HEK293 (cell line): ENCODE results near the gene SCAANT1.

ENCODE experiments used
- CTCF ChIA-PET: fragments of 350-600 bp; formaldehyde crosslinking; extraction: SDS; loops from one replicate; lab custom pipeline; 2021; ENCODE audit warnings: antibody characterized with exemption; lab: Yijun Ruan, JAX
- POLR2A ChIA-PET: fragments of 300-600 bp; formaldehyde crosslinking; extraction: SDS; loops from one replicate; lab custom pipeline; 2020; ENCODE audit warnings: antibody characterized with exemption, inconsistent platforms; lab: Yijun Ruan, JAX
- H3K27ac ChIP-seq: fragments of 200-500 bp; sonication (Bioruptor generic); 2 replicates; pipeline ENCODE4 v1.5.1; 2014; ENCODE audit warnings: low read depth, low read length, control low read depth, inconsistent platforms; ENCODE audit errors: extremely low read depth
- H3K36me3 ChIP-seq, 2 experiments: fragments of 200-500 bp in 1 of 2; sonication (Bioruptor generic) in 1 of 2; 1 replicate in 1 of 2; 2 replicates in 1 of 2; pipeline ENCODE4 v1.5.1; 2014 to 2017; ENCODE audit warnings: inconsistent platforms in 2 of 2, low read length in 2 of 2; ENCODE audit not compliant: control insufficient read depth in 2 of 2, insufficient read depth in 1 of 2
- H3K4me1 ChIP-seq: fragments of 200-500 bp; sonication (Bioruptor generic); 2 replicates; pipeline ENCODE4 v1.5.1; 2014; ENCODE audit warnings: mild to moderate bottlenecking, low read length, inconsistent platforms; ENCODE audit not compliant: control insufficient read depth, insufficient read depth
- H3K4me3 ChIP-seq: 2 replicates; pipeline ENCODE4 v1.5.1; 2011; ENCODE audit warnings: low read depth, mild to moderate bottlenecking, control low read depth, low read length, moderate library complexity
- H3K9me3 ChIP-seq: fragments of 200-500 bp; sonication (Bioruptor generic); 2 replicates; pipeline ENCODE4 v1.5.1; 2014; ENCODE audit warnings: low read depth, low read length, inconsistent platforms; ENCODE audit not compliant: control insufficient read depth, insufficient read depth
- BCL11B ChIP-seq: fragments of 450-650 bp; formaldehyde crosslinking; IDR thresholded peaks from 2 replicates; pipeline ENCODE4 v1.5.1; 2016; ENCODE audit warnings: low read depth, missing biosample characterization, missing genetic modification characterization
- EGR2 ChIP-seq: fragments of 450-650 bp; formaldehyde crosslinking; IDR thresholded peaks from 2 replicates; pipeline ENCODE4 v1.5.1; 2016; ENCODE audit warnings: low read depth, missing biosample characterization, missing genetic modification characterization
- SALL2 ChIP-seq: fragments of 450-650 bp; formaldehyde crosslinking; IDR thresholded peaks from 2 replicates; pipeline ENCODE4 v1.5.0; 2017; ENCODE audit warnings: missing biosample characterization, mild to moderate bottlenecking, missing genetic modification characterization, borderline replicate concordance
- SP7 ChIP-seq: fragments of 450-650 bp; formaldehyde crosslinking; IDR thresholded peaks from 2 replicates; pipeline ENCODE4 v1.5.1; 2016; ENCODE audit warnings: missing biosample characterization, missing genetic modification characterization
- TCF7L2 ChIP-seq: IDR thresholded peaks from 2 replicates; pipeline ENCODE4 v1.6.1; 2011; ENCODE audit warnings: low read depth, mild to moderate bottlenecking, inconsistent platforms, low read length, moderate library complexity, borderline replicate concordance
- ZBTB17 ChIP-seq: fragments of 450-650 bp; formaldehyde crosslinking; IDR thresholded peaks from 2 replicates; pipeline ENCODE4 v1.5.1; 2016; ENCODE audit warnings: missing biosample characterization, missing genetic modification characterization
- ZNF239 ChIP-seq: fragments of 450-650 bp; formaldehyde crosslinking; IDR thresholded peaks from 2 replicates; pipeline ENCODE4 v1.5.1; 2016; ENCODE audit warnings: missing biosample characterization, missing genetic modification characterization
- ZNF302 ChIP-seq: fragments of 450-650 bp; formaldehyde crosslinking; IDR thresholded peaks from 2 replicates; pipeline ENCODE4 v1.5.1; 2016; ENCODE audit warnings: missing biosample characterization, missing genetic modification characterization, low read depth
- ZNF354C ChIP-seq: fragments of 450-650 bp; formaldehyde crosslinking; IDR thresholded peaks from 2 replicates; pipeline ENCODE4 v1.5.1; 2016; ENCODE audit warnings: missing biosample characterization, missing genetic modification characterization, low read depth, borderline replicate concordance
- ZNF521 ChIP-seq: fragments of 450-650 bp; formaldehyde crosslinking; IDR thresholded peaks from 2 replicates; pipeline ENCODE4 v1.5.1; 2017; ENCODE audit warnings: missing biosample characterization, mild to moderate bottlenecking, missing genetic modification characterization
- ZNF548 ChIP-seq: fragments of 450-650 bp; formaldehyde crosslinking; IDR thresholded peaks from 2 replicates; pipeline ENCODE4 v1.5.1; 2016; ENCODE audit warnings: missing biosample characterization, missing genetic modification characterization
- ZNF561 ChIP-seq: fragments of 450-650 bp; IDR thresholded peaks from 2 replicates; pipeline ENCODE4 v1.5.1; 2018; ENCODE audit warnings: missing biosample characterization, missing genetic modification characterization, borderline replicate concordance
- ZNF596 ChIP-seq: fragments of 450-650 bp; IDR thresholded peaks from 2 replicates; pipeline ENCODE4 v1.5.0; 2018; ENCODE audit warnings: missing biosample characterization, mild to moderate bottlenecking, missing genetic modification characterization, moderate library complexity
- ZNF610 ChIP-seq: fragments of 450-650 bp; formaldehyde crosslinking; IDR thresholded peaks from 2 replicates; pipeline ENCODE4 v1.5.1; 2016; ENCODE audit warnings: missing biosample characterization, missing genetic modification characterization, borderline replicate concordance
- ZNF626 ChIP-seq: fragments of 450-650 bp; sonication (Bioruptor Pico); formaldehyde crosslinking; IDR thresholded peaks from 2 replicates; pipeline ENCODE4 v1.5.1; 2018; ENCODE audit warnings: missing biosample characterization, missing genetic modification characterization, inconsistent platforms
- ZNF670 ChIP-seq: fragments of 450-650 bp; formaldehyde crosslinking; IDR thresholded peaks from 2 replicates; pipeline ENCODE4 v1.5.1; 2016; ENCODE audit warnings: missing biosample characterization, missing genetic modification characterization, low read depth
- ZNF837 ChIP-seq: fragments of 450-650 bp; formaldehyde crosslinking; IDR thresholded peaks from 2 replicates; pipeline ENCODE4 v1.5.1; 2016; ENCODE audit warnings: missing biosample characterization, missing genetic modification characterization
- TF ChIP-seq, protein P1 (sequence below): fragments of 450-650 bp; formaldehyde crosslinking; IDR thresholded peaks from 2 replicates; pipeline ENCODE4 v1.5.1; 2016; ENCODE audit warnings: missing biosample characterization, missing genetic modification characterization, low read depth
- TF ChIP-seq, protein P2 (sequence below): fragments of 450-650 bp; formaldehyde crosslinking; IDR thresholded peaks from 2 replicates; pipeline ENCODE4 v1.5.1; 2017; ENCODE audit warnings: missing biosample characterization, missing genetic modification characterization
- TF ChIP-seq, protein P3 (sequence below): fragments of 450-650 bp; formaldehyde crosslinking; IDR thresholded peaks from 2 replicates; pipeline ENCODE4 v1.5.1; 2017; ENCODE audit warnings: missing biosample characterization, missing genetic modification characterization
- TF ChIP-seq, protein P4 (sequence below): fragments of 450-650 bp; formaldehyde crosslinking; IDR thresholded peaks from 2 replicates; pipeline ENCODE4 v1.5.1; 2016; ENCODE audit warnings: missing biosample characterization, missing genetic modification characterization
- TF ChIP-seq, protein P5 (sequence below): fragments of 450-650 bp; formaldehyde crosslinking; IDR thresholded peaks from 2 replicates; pipeline ENCODE4 v1.5.1; 2016; ENCODE audit warnings: missing biosample characterization, missing genetic modification characterization
- TF ChIP-seq, protein P6 (sequence below): fragments of 450-650 bp; formaldehyde crosslinking; IDR thresholded peaks from 2 replicates; pipeline ENCODE4 v1.5.1; 2016; ENCODE audit warnings: missing biosample characterization, missing genetic modification characterization

The SCAANT1 gene

DNA sequence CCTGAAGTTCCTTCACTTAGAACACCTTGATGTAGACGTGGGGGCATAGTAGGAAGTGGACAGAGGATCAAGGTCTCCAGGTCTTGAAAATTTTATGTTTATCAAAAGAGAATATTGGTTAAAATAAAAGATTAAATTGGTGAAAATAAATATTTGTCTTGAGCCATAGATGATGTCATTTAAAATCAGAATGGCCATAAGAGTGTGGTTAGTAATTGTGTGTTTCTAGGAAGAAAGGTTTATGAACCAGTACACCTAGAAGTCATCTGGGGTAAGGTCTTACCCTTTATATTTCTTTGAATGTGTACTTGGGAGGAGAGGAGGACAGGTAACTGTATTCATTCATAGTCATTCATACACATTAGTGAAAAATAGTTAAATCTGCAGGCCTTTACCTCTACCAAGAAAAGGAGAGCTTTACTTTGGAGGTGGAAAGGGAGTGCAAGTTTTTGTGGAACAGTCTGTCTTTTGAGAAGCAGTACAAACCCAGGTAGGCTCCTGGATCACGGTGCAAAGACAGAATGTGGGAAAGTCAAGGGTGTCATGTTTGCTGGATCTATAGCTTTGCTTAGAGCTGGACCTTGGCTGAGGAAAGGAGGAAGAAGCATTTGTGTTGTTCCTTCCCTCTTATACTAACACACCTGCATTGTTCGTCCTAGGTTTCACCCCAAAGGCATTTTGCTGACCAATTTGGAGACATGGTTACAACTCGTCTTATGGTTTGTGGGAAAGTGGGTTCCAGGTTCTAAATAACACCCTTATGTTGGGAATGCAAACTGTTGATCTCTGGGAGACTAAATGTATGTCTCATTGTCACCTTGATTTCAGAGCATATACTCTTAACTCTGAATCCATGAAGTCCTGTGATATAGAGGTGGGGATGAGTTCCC is 6.2 kb downstream of the SCAANT1 start:
- TF ChIP-seq, protein P1, sequence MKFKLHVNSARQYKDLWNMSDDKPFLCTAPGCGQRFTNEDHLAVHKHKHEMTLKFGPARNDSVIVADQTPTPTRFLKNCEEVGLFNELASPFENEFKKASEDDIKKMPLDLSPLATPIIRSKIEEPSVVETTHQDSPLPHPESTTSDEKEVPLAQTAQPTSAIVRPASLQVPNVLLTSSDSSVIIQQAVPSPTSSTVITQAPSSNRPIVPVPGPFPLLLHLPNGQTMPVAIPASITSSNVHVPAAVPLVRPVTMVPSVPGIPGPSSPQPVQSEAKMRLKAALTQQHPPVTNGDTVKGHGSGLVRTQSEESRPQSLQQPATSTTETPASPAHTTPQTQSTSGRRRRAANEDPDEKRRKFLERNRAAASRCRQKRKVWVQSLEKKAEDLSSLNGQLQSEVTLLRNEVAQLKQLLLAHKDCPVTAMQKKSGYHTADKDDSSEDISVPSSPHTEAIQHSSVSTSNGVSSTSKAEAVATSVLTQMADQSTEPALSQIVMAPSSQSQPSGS (tag by site-specific recombination), result peak; percentile 41; the same call in 1 of the 2 replicates
- TF ChIP-seq ZNF670 (tag by site-specific recombination), result no peak
- TF ChIP-seq, all 188 proteins: peak for 1
- Histone ChIP-seq H3K36me3 (no peaks in the 10 kb centered on the region), H3K4me1 (no peaks in the 10 kb centered on the region; the same call in 1 of the 2 replicates), H3K9me3 (no peaks in the 10 kb centered on the region), H3K27ac (no peak overlapping the region), H3K4me3 (no peak overlapping the region)
- POLR2A ChIA-PET, result no interaction called here
- CTCF ChIA-PET, result no interaction called here

DNA sequence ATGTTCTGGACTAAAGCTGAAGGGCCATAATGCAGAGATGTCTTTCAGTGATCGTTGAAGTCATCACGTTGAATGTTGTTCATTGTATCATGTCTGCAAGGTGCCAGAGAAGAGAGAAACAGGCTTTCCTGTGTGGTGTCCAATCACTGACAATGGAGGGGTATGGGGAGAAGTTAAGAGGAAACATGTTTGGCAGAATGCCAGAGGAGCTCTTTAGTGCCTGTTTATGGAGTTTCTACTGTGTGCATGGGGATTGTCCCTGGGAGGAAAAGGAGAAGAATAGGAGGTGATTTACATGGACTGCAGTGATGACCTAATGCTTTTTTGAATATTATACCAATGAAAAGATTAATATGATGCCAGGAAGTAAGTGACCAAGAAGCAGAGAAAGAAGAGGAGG is 11.7 kb downstream of the SCAANT1 start:
- H3K27ac ChIP-seq, result no peak overlapping the region
- POLR2A ChIA-PET, result no interaction called here
- H3K4me3 ChIP-seq, result no peak overlapping the region
- CTCF ChIA-PET, result no interaction called here
- H3K4me1 ChIP-seq, result no peaks in the 10 kb centered on the region; the same call in none of the 2 replicates
- H3K36me3 ChIP-seq, result peaks cover 0 to 3% of the 10 kb centered on the region in 2 experiments; a peak in 1 of 3 replicates
- H3K9me3 ChIP-seq, result no peaks in the 10 kb centered on the region
- TF ChIP-seq SALL2 (tag by site-specific recombination), result no peak
- TF ChIP-seq, protein P2, sequence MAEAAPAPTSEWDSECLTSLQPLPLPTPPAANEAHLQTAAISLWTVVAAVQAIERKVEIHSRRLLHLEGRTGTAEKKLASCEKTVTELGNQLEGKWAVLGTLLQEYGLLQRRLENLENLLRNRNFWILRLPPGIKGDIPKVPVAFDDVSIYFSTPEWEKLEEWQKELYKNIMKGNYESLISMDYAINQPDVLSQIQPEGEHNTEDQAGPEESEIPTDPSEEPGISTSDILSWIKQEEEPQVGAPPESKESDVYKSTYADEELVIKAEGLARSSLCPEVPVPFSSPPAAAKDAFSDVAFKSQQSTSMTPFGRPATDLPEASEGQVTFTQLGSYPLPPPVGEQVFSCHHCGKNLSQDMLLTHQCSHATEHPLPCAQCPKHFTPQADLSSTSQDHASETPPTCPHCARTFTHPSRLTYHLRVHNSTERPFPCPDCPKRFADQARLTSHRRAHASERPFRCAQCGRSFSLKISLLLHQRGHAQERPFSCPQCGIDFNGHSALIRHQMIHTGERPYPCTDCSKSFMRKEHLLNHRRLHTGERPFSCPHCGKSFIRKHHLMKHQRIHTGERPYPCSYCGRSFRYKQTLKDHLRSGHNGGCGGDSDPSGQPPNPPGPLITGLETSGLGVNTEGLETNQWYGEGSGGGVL, result no peak; the same call in 1 of the 2 replicates
- TF ChIP-seq, protein P3, sequence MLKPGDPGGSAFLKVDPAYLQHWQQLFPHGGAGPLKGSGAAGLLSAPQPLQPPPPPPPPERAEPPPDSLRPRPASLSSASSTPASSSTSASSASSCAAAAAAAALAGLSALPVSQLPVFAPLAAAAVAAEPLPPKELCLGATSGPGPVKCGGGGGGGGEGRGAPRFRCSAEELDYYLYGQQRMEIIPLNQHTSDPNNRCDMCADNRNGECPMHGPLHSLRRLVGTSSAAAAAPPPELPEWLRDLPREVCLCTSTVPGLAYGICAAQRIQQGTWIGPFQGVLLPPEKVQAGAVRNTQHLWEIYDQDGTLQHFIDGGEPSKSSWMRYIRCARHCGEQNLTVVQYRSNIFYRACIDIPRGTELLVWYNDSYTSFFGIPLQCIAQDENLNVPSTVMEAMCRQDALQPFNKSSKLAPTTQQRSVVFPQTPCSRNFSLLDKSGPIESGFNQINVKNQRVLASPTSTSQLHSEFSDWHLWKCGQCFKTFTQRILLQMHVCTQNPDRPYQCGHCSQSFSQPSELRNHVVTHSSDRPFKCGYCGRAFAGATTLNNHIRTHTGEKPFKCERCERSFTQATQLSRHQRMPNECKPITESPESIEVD (tag by site-specific recombination), result peak; percentile 76
- TF ChIP-seq SP7 (tag by site-specific recombination), result peak; percentile 29; the same call in 1 of the 2 replicates
- no peak for TF ChIP-seq TCF7L2
- TF ChIP-seq, protein P4, sequence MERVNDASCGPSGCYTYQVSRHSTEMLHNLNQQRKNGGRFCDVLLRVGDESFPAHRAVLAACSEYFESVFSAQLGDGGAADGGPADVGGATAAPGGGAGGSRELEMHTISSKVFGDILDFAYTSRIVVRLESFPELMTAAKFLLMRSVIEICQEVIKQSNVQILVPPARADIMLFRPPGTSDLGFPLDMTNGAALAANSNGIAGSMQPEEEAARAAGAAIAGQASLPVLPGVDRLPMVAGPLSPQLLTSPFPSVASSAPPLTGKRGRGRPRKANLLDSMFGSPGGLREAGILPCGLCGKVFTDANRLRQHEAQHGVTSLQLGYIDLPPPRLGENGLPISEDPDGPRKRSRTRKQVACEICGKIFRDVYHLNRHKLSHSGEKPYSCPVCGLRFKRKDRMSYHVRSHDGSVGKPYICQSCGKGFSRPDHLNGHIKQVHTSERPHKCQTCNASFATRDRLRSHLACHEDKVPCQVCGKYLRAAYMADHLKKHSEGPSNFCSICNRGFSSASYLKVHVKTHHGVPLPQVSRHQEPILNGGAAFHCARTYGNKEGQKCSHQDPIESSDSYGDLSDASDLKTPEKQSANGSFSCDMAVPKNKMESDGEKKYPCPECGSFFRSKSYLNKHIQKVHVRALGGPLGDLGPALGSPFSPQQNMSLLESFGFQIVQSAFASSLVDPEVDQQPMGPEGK (tag by site-specific recombination), result peak; percentile 39; the same call in 1 of the 2 replicates
- TF ChIP-seq ZNF521 (tag by site-specific recombination), result no peak
- TF ChIP-seq ZNF239, result no peak
- TF ChIP-seq, protein P5, sequence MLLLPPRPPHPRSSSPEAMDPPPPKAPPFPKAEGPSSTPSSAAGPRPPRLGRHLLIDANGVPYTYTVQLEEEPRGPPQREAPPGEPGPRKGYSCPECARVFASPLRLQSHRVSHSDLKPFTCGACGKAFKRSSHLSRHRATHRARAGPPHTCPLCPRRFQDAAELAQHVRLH, result no peak
- TF ChIP-seq ZNF561 (tag by site-specific recombination), result no peak
- TF ChIP-seq ZNF837 (tag by site-specific recombination), result no peak
- peak; percentile 82 for TF ChIP-seq ZBTB17 (tag by site-specific recombination)
- TF ChIP-seq EGR2 (tag by site-specific recombination), result no peak
- TF ChIP-seq ZNF302 (tag by site-specific recombination), result no peak
- TF ChIP-seq ZNF354C (tag by site-specific recombination), result no peak
- TF ChIP-seq ZNF596 (tag by site-specific recombination), result no peak
- no peak for TF ChIP-seq ZNF626
- TF ChIP-seq BCL11B (tag by site-specific recombination), result no peak
- TF ChIP-seq, protein P6, sequence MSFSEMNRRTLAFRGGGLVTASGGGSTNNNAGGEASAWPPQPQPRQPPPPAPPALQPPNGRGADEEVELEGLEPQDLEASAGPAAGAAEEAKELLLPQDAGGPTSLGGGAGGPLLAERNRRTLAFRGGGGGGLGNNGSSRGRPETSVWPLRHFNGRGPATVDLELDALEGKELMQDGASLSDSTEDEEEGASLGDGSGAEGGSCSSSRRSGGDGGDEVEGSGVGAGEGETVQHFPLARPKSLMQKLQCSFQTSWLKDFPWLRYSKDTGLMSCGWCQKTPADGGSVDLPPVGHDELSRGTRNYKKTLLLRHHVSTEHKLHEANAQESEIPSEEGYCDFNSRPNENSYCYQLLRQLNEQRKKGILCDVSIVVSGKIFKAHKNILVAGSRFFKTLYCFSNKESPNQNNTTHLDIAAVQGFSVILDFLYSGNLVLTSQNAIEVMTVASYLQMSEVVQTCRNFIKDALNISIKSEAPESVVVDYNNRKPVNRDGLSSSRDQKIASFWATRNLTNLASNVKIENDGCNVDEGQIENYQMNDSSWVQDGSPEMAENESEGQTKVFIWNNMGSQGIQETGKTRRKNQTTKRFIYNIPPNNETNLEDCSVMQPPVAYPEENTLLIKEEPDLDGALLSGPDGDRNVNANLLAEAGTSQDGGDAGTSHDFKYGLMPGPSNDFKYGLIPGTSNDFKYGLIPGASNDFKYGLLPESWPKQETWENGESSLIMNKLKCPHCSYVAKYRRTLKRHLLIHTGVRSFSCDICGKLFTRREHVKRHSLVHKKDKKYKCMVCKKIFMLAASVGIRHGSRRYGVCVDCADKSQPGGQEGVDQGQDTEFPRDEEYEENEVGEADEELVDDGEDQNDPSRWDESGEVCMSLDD, result no peak
- no peak for TF ChIP-seq ZNF548 (tag by site-specific recombination)
- no peak for TF ChIP-seq ZNF610
